GM19452 (cell line): ENCODE results near the gene ASTN2.

ENCODE experiments used
- ATAC-seq: cut with Tn5 transposase; IDR thresholded peaks from one replicate; pipeline ENCODE4 v1.9.1; 2021; ENCODE audit not compliant: unreplicated experiment

Gene ASTN2

GRCh38 chr9:116774421-116775180 lies 640.3 kb downstream of the ASTN2 start:
- no peak for ATAC-seq

- no peak for ATAC-seq
Measured at GRCh38 chr9:116767219-116767618, 647.6 kb downstream of the ASTN2 start.

GRCh38 chr9:116765011-116765410 lies 649.8 kb downstream of the ASTN2 start:
- ATAC-seq = no peak

GRCh38 chr9:116763770-116764169 lies 651.1 kb downstream of the ASTN2 start:
- ATAC-seq = no peak

- ATAC-seq = no peak
Measured at GRCh38 chr9:116760636-116761035, 654.2 kb downstream of the ASTN2 start.

- ATAC-seq = no peak
Measured at GRCh38 chr9:116757030-116757429, 657.8 kb downstream of the ASTN2 start.

GRCh38 chr9:116753389-116753788 lies 661.5 kb downstream of the ASTN2 start:
- ATAC-seq = no peak

GRCh38 chr9:116750510-116750909 lies 664.3 kb downstream of the ASTN2 start:
- ATAC-seq = no peak

- no peak for ATAC-seq
Measured at GRCh38 chr9:116749772-116750171, 665.1 kb downstream of the ASTN2 start.

GRCh38 chr9:116749176-116749575 lies 665.7 kb downstream of the ASTN2 start:
- ATAC-seq = no peak

- ATAC-seq = no peak
Measured at GRCh38 chr9:116741742-116742141, 673.1 kb downstream of the ASTN2 start.

- ATAC-seq = no peak
Measured at GRCh38 chr9:116741086-116741740, 673.6 kb downstream of the ASTN2 start.

- ATAC-seq = peak; percentile 72
Measured at GRCh38 chr9:116737152-116737546, 677.7 kb downstream of the ASTN2 start.

- no peak for ATAC-seq
Measured at GRCh38 chr9:116736399-116737151, 678.3 kb downstream of the ASTN2 start.

GRCh38 chr9:116733010-116733641 lies 681.7 kb downstream of the ASTN2 start:
- ATAC-seq = no peak

GRCh38 chr9:116726602-116727001 lies 688.3 kb downstream of the ASTN2 start:
- no peak for ATAC-seq

GRCh38 chr9:116724123-116724522 lies 690.7 kb downstream of the ASTN2 start:
- ATAC-seq = no peak

- ATAC-seq = no peak
Measured at GRCh38 chr9:116721944-116722343, 692.9 kb downstream of the ASTN2 start.

GRCh38 chr9:116721411-116721810 lies 693.4 kb downstream of the ASTN2 start:
- ATAC-seq = no peak

GRCh38 chr9:116720111-116720510 lies 694.7 kb downstream of the ASTN2 start:
- no peak for ATAC-seq

GRCh38 chr9:116718111-116718510 lies 696.7 kb downstream of the ASTN2 start:
- no peak for ATAC-seq
